SK-N-SH (cell line): ENCODE measurements around the gene MDK.

ENCODE experiments used
- CTCF ChIP-seq: fragments of 200-600 bp; sonication (generic); IDR thresholded peaks from 2 replicates; pipeline ENCODE4 v1.6.1; 2017; ENCODE audit warnings: antibody characterized with exemption, mild to moderate bottlenecking, moderate library complexity
- EP300 ChIP-seq, 2 experiments: IDR thresholded peaks; 2 replicates each; pipeline versions ENCODE4 v1.4.0 to v1.6.1; 2012; ENCODE audit warnings: borderline replicate concordance in 1 of 2, low read depth in 1 of 2, low read length in 1 of 2
- EZH2phosphoT487 ChIP-seq: fragments of 200-600 bp; sonication (generic); IDR thresholded peaks from 2 replicates; pipeline ENCODE4 v1.6.1; 2017; ENCODE audit warnings: low read depth, mixed run types, mild to moderate bottlenecking, antibody characterized with exemption, moderate library complexity, borderline replicate concordance
- GABPA ChIP-seq: IDR thresholded peaks from 2 replicates; pipeline ENCODE4 v1.4.0; 2012; ENCODE audit warnings: low read depth, mild to moderate bottlenecking
- MEF2A ChIP-seq: IDR thresholded peaks from 2 replicates; pipeline ENCODE4 v1.4.0; 2012; ENCODE audit warnings: low read depth, borderline replicate concordance
- NFIC ChIP-seq: IDR thresholded peaks from 2 replicates; pipeline ENCODE4 v1.4.0; 2012; ENCODE audit warnings: borderline replicate concordance
- POLR2AphosphoS5 ChIP-seq: IDR thresholded peaks from 2 replicates; pipeline ENCODE4 v1.6.1; 2012; ENCODE audit warnings: low read depth, low read length
- RXRA ChIP-seq: IDR thresholded peaks from 2 replicates; pipeline ENCODE4 v1.4.0; 2012; ENCODE audit warnings: low read depth, mild to moderate bottlenecking, borderline replicate concordance
- SMC3 ChIP-seq: IDR thresholded peaks from 2 replicates; pipeline ENCODE4 v1.6.1; 2012; ENCODE audit warnings: low read depth, low read length, improper control_type of control experiment
- TAF1 ChIP-seq: IDR thresholded peaks from 2 replicates; pipeline ENCODE4 v1.6.1; 2012; ENCODE audit warnings: low read depth, mild to moderate bottlenecking, low read length, moderate library complexity, borderline replicate concordance
- TF ChIP-seq, protein P1 (sequence below): IDR thresholded peaks from 2 replicates; pipeline ENCODE4 v1.4.0; 2012; ENCODE audit warnings: low read depth, borderline replicate concordance
- TF ChIP-seq, protein P2 (sequence below): IDR thresholded peaks from 2 replicates; pipeline ENCODE4 v1.4.0; 2012; ENCODE audit warnings: low read depth
- TF ChIP-seq, protein P3 (sequence below): IDR thresholded peaks from 2 replicates; pipeline ENCODE4 v1.6.1; 2012; ENCODE audit warnings: mild to moderate bottlenecking, low read depth, low read length, moderate library complexity

- TF ChIP-seq TAF1 (no peak), CTCF (no peak), EZH2phosphoT487 (no peak), RXRA (no peak), SMC3 (no peak), NFIC (no peak), GABPA (no peak), EP300 (IDR thresholded peaks at IDR 0.05; ENCODE audit: borderline replicate concordance in 1 of 2, low read depth in 1 of 2, low read length in 1 of 2) (no peak), POLR2AphosphoS5 (no peak), MEF2A (no peak)
- TF ChIP-seq, protein P1, sequence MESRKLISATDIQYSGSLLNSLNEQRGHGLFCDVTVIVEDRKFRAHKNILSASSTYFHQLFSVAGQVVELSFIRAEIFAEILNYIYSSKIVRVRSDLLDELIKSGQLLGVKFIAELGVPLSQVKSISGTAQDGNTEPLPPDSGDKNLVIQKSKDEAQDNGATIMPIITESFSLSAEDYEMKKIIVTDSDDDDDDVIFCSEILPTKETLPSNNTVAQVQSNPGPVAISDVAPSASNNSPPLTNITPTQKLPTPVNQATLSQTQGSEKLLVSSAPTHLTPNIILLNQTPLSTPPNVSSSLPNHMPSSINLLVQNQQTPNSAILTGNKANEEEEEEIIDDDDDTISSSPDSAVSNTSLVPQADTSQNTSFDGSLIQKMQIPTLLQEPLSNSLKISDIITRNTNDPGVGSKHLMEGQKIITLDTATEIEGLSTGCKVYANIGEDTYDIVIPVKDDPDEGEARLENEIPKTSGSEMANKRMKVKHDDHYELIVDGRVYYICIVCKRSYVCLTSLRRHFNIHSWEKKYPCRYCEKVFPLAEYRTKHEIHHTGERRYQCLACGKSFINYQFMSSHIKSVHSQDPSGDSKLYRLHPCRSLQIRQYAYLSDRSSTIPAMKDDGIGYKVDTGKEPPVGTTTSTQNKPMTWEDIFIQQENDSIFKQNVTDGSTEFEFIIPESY, result no peak
- TF ChIP-seq, protein P2, sequence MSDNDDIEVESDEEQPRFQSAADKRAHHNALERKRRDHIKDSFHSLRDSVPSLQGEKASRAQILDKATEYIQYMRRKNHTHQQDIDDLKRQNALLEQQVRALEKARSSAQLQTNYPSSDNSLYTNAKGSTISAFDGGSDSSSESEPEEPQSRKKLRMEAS, result no peak
- TF ChIP-seq, protein P3, sequence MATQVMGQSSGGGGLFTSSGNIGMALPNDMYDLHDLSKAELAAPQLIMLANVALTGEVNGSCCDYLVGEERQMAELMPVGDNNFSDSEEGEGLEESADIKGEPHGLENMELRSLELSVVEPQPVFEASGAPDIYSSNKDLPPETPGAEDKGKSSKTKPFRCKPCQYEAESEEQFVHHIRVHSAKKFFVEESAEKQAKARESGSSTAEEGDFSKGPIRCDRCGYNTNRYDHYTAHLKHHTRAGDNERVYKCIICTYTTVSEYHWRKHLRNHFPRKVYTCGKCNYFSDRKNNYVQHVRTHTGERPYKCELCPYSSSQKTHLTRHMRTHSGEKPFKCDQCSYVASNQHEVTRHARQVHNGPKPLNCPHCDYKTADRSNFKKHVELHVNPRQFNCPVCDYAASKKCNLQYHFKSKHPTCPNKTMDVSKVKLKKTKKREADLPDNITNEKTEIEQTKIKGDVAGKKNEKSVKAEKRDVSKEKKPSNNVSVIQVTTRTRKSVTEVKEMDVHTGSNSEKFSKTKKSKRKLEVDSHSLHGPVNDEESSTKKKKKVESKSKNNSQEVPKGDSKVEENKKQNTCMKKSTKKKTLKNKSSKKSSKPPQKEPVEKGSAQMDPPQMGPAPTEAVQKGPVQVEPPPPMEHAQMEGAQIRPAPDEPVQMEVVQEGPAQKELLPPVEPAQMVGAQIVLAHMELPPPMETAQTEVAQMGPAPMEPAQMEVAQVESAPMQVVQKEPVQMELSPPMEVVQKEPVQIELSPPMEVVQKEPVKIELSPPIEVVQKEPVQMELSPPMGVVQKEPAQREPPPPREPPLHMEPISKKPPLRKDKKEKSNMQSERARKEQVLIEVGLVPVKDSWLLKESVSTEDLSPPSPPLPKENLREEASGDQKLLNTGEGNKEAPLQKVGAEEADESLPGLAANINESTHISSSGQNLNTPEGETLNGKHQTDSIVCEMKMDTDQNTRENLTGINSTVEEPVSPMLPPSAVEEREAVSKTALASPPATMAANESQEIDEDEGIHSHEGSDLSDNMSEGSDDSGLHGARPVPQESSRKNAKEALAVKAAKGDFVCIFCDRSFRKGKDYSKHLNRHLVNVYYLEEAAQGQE, result no peak
Measured at GRCh38 chr11:46347637-46348311, 33.7 kb upstream of the MDK start.
